Subcutaneous adipose tissue (tissue), 4 donors: Measurements from ENCODE around the gene GRK3. TPM values are rescaled to one million over a fixed set of nuclear protein-coding genes. Genes with fewer than 3 reads are reported as not detected.

Source experiments
- CTCF ChIP-seq: fragments of 450-650 bp; IDR thresholded peaks from one replicate; pipeline ENCODE4 v1.5.1; 2016; ENCODE audit warnings: low read depth, mild to moderate bottlenecking, control low read depth, antibody characterized with exemption, moderate library complexity
- total RNA-seq, 4 donors: library from RNA; depleted of rRNA; stranded (reverse); fragments of >200 nt; gene quantifications; one replicate each; pipeline ENCODE4 v1.1.0, GENCODE V29; 2016

The GRK3 gene
- total RNA-seq, 4 donors from 2014 or later = 33.3 to 46.9 (median 41.2) TPM

- TF ChIP-seq CTCF = no peak
These were observed 196.5 kb downstream of the GRK3 start for GRCh38 chr22:25760848-25761595.

- TF ChIP-seq CTCF = no peak
These were observed 197.7 kb downstream of the GRK3 start for GRCh38 chr22:25762147-25762546.

GRCh38 chr22:25763239-25763777, 198.8 kb downstream of the GRK3 start:
- no peak for TF ChIP-seq CTCF

GRCh38 chr22:25764270-25765015, 200.0 kb downstream of the GRK3 start:
- TF ChIP-seq CTCF = no peak

GRCh38 chr22:25765016-25765367, 200.5 kb downstream of the GRK3 start:
- no peak for TF ChIP-seq CTCF

GRCh38 chr22:25765801-25766200, 201.3 kb downstream of the GRK3 start:
- no peak for TF ChIP-seq CTCF

- no peak for TF ChIP-seq CTCF
These were observed 201.9 kb downstream of the GRK3 start for GRCh38 chr22:25766418-25766817.
